ENCODE results near the gene RAB34.
A peak's percentile ranks its signal among the peaks of the same experiment; 100 is the strongest.
"Not testable (repeated sequence)": the region's sequence is repeated elsewhere in the genome, so short reads cannot be mapped to it uniquely, and the experiment has no call there.

RAB34 gene

GRCh38 chr17:28745786-28746411 is 28.2 kb upstream of the RAB34 start:
- no peak for DNase-seq

- no peak for DNase-seq
Observed at GRCh38 chr17:28744972-28745785, 27.5 kb upstream of the RAB34 start.

- peak; percentile 44 for DNase-seq
Observed at GRCh38 chr17:28744104-28744971, 26.7 kb upstream of the RAB34 start.

- DNase-seq, result peak; percentile 52
Observed at GRCh38 chr17:28743243-28744103, 25.8 kb upstream of the RAB34 start, which contains the start of gene TRAF4. Gene TRAF4, plus strand, starts transcription at chr17:28744011. Its CDS starts 102 bp downstream, at chr17:28744113.

GRCh38 chr17:28741358-28742349 is 24.0 kb upstream of the RAB34 start:
- peak; percentile 51 for DNase-seq

- DNase-seq, result no peak
Observed at GRCh38 chr17:28740406-28741357, 23.0 kb upstream of the RAB34 start.

- DNase-seq, result no peak
Observed at GRCh38 chr17:28738680-28739384, 21.2 kb upstream of the RAB34 start.

GRCh38 chr17:28737770-28738679 is 20.4 kb upstream of the RAB34 start:
- no peak for DNase-seq

GRCh38 chr17:28737316-28737715 is 19.6 kb upstream of the RAB34 start:
- no peak for DNase-seq

- not testable (repeated sequence) for DNase-seq
Observed at GRCh38 chr17:28735913-28736769, 18.5 kb upstream of the RAB34 start.

GRCh38 chr17:28735242-28735722 is 17.6 kb upstream of the RAB34 start:
- DNase-seq, result no peak

GRCh38 chr17:28734712-28735241 is 17.1 kb upstream of the RAB34 start:
- DNase-seq, result no peak

- DNase-seq, result no peak
Observed at GRCh38 chr17:28733346-28733745, 15.7 kb upstream of the RAB34 start.

GRCh38 chr17:28729950-28730330 is 12.3 kb upstream of the RAB34 start:
- no peak for DNase-seq

GRCh38 chr17:28728364-28729200 is 10.9 kb upstream of the RAB34 start, which contains the start of gene NEK8:
Gene NEK8, plus strand, starts transcription at chr17:28728788. Its CDS starts 26 bp downstream, at chr17:28728814.
- peak; percentile 98 for DNase-seq

All from KG1 (cell line).